Measurements from ENCODE around the gene COG7.

COG7 gene
- 15.2 to 25.2 (median 19.3) reads per million in 3 donors for total RNA-seq

DNA sequence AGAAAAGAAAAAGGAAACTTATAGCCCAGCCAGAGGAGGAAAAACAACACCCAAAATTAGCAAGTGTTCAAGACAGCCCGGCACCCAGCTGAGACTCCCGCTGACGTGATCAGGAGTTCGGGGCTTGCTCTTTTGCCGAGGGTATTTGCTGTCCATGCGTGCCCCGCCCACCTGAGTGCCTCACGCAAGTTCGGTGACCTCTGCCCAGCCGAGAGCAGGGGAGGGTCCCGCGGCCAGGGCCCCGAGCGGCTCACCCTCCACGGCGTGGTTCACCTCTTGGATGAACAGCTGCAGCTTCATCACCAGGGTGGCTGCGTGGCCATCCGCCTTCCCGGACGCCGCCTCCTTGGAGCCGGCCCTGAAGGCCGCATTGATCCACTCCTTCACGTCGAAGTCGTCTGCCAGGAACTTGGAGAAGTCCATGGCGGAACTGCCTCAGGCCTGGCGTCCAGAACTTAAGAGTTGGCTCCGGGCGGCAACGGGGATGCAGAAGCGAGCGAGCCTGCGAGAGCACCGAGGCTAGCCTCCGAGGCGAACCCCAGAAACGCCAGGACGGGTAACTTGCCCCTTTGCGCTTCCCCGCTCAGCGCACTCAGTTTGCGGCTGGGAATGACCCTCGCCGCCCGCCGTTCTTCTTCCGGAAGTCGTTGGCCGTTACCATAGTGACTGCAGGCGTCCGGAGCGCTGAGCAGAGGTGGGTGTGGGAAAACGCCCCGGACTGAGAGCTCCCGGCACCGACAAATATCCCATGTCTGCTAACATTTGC lies at the start of gene COG7:
COG7 (minus strand) TSS at position 618 of the 766 bp plus-strand sequence; CDS start at position 423, 195 bp downstream.
- no peaks in the 10 kb centered on the region for H3K4me1 ChIP-seq (ENCODE audit: control insufficient read depth, insufficient read depth, low read length, poor library complexity, severe bottlenecking)
- H3K27ac ChIP-seq (ENCODE audit: insufficient read depth, low read length, poor library complexity, severe bottlenecking): peak within 1 kb of the TSS; percentile 67
- DNase-seq: peak; percentile 66 to 70 (median 68)
- no peaks in the 10 kb centered on the region for H3K9me3 ChIP-seq (ENCODE audit: control insufficient read depth, low read length)
- H3K4me3 ChIP-seq (ENCODE audit: insufficient read depth, low read depth, low read length, poor library complexity, severe bottlenecking): peak within 1 kb of the TSS; percentile 98
- H3K27me3 ChIP-seq (replicated peaks; ENCODE audit: control insufficient read depth, insufficient read depth, low read length, poor library complexity, severe bottlenecking): no peaks in the 10 kb centered on the region
- H3K36me3 ChIP-seq (ENCODE audit: control insufficient read depth, insufficient read depth, low read length): no peaks in the 10 kb centered on the region

DNA sequence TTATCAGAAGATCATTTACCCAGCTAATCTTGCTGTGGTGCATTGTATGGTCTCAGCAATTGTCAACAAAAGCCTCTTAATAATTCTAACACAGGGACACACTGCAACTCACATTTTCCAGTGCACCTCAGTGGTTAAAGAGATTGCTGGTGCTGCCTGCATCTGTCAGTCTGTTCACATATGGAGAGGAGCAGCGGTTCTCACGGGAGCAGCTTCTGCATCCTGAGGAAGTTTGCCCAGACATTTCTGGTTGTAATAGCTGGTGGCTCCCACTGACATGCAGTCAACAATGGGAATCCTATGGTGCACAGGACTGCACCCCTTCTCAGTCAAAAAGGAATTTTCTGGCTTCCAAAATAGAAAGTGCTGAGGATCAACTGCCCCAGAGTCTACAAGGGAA lies 49.5 kb upstream of the COG7 start:
- no peaks in the 10 kb centered on the region for H3K27me3 ChIP-seq (replicated peaks; ENCODE audit: control insufficient read depth, insufficient read depth, low read length, poor library complexity, severe bottlenecking)
- no peak overlapping the region for H3K27ac ChIP-seq (ENCODE audit: insufficient read depth, low read length, poor library complexity, severe bottlenecking)
- no peak overlapping the region for H3K4me3 ChIP-seq (ENCODE audit: insufficient read depth, low read depth, low read length, poor library complexity, severe bottlenecking)
- H3K36me3 ChIP-seq (ENCODE audit: control insufficient read depth, insufficient read depth, low read length): peaks cover 3% of the 10 kb centered on the region
- no peak for DNase-seq
- H3K4me1 ChIP-seq (ENCODE audit: control insufficient read depth, insufficient read depth, low read length, poor library complexity, severe bottlenecking): peaks cover 24% of the 10 kb centered on the region
- H3K9me3 ChIP-seq (ENCODE audit: control insufficient read depth, low read length): no peaks in the 10 kb centered on the region

DNA sequence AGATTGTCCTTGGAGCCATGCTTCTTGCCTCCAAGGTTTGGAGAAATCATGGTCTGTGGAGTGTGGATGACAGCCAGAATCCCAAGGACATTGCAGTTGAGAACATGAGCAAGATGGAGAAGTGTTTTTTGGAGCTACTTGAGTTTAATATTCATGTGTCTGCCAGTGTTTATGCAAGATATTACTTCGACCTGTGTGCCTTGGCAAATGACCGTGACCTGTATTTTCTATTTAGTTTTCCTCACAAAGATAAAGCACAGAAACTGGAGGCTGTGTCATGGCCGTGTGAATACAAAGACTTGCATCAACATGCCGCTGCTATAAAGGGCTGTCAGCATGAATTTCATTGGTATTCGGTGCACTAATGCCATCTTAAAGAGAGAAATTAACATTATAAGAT lies 48.3 kb upstream of the COG7 start:
- H3K4me3 ChIP-seq (ENCODE audit: insufficient read depth, low read depth, low read length, poor library complexity, severe bottlenecking): no peak overlapping the region
- peaks cover 16% of the 10 kb centered on the region for H3K4me1 ChIP-seq (ENCODE audit: control insufficient read depth, insufficient read depth, low read length, poor library complexity, severe bottlenecking)
- DNase-seq: no peak
- no peaks in the 10 kb centered on the region for H3K9me3 ChIP-seq (ENCODE audit: control insufficient read depth, low read length)
- peaks cover 3% of the 10 kb centered on the region for H3K36me3 ChIP-seq (ENCODE audit: control insufficient read depth, insufficient read depth, low read length)
- H3K27ac ChIP-seq (ENCODE audit: insufficient read depth, low read length, poor library complexity, severe bottlenecking): no peak overlapping the region
- H3K27me3 ChIP-seq (replicated peaks; ENCODE audit: control insufficient read depth, insufficient read depth, low read length, poor library complexity, severe bottlenecking): no peaks in the 10 kb centered on the region

DNA sequence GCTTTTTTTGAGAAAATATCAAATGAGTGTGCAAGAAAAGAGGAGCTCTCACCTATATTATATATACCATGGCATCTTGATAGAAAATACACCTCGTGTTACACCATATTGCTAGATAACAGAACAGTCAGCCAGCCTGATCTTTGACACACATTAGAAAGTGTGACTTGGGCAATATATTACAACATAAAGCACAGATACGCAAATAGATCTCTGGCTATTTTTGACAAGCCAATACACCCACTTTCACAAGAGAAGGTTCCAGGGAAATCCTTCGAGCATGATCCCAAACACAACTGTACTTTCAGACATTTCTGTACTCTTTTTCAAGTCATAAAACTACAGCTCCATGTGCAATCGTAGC lies 47.9 kb upstream of the COG7 start:
- no peak for DNase-seq
- Histone ChIP-seq H3K27ac (ENCODE audit: insufficient read depth, low read length, poor library complexity, severe bottlenecking) (no peak overlapping the region), H3K27me3 (replicated peaks; ENCODE audit: control insufficient read depth, insufficient read depth, low read length, poor library complexity, severe bottlenecking) (no peaks in the 10 kb centered on the region), H3K36me3 (ENCODE audit: control insufficient read depth, insufficient read depth, low read length) (peaks cover 3% of the 10 kb centered on the region), H3K4me3 (ENCODE audit: insufficient read depth, low read depth, low read length, poor library complexity, severe bottlenecking) (no peak overlapping the region), H3K9me3 (ENCODE audit: control insufficient read depth, low read length) (no peaks in the 10 kb centered on the region), H3K4me1 (ENCODE audit: control insufficient read depth, insufficient read depth, low read length, poor library complexity, severe bottlenecking) (peaks cover 12% of the 10 kb centered on the region)

DNA sequence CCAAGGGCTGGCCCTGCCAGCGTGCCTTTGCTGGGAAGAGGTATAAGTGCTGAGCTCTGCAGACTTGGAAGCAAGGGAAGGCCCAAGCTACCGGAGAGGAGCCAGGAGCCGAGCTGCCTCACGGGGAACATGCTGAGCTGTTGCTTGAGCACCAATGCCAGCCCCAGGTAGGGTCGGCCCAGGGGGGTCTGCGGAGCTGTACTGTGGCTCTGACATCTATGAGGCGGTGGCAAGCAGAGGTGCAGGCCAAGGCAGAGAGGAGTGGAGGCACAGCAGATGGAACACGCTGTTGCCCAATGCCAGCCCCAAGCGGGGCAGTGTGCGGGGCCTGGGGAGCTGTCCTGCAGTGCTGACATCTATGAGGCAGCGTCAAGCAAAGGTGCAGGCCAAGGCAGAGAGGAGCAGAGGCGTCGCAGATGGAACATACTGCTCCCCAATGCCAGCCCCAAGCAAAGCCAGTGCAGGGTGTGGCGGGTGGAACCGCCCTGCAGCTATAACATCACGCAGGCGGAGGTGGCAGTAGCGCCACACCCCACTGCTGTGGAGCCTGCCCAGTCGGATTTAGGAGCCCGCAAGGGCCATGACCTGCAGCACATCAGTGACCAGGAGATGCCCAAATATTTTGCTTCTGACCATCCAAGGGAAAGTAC lies 47.3 kb upstream of the COG7 start:
- Histone ChIP-seq H3K27me3 (replicated peaks; ENCODE audit: control insufficient read depth, insufficient read depth, low read length, poor library complexity, severe bottlenecking) (no peaks in the 10 kb centered on the region), H3K4me3 (ENCODE audit: insufficient read depth, low read depth, low read length, poor library complexity, severe bottlenecking) (no peak overlapping the region), H3K27ac (ENCODE audit: insufficient read depth, low read length, poor library complexity, severe bottlenecking) (no peak overlapping the region), H3K36me3 (ENCODE audit: control insufficient read depth, insufficient read depth, low read length) (peaks cover 8% of the 10 kb centered on the region), H3K4me1 (ENCODE audit: control insufficient read depth, insufficient read depth, low read length, poor library complexity, severe bottlenecking) (peaks cover 10% of the 10 kb centered on the region), H3K9me3 (ENCODE audit: control insufficient read depth, low read length) (no peaks in the 10 kb centered on the region)
- no peak for DNase-seq

DNA sequence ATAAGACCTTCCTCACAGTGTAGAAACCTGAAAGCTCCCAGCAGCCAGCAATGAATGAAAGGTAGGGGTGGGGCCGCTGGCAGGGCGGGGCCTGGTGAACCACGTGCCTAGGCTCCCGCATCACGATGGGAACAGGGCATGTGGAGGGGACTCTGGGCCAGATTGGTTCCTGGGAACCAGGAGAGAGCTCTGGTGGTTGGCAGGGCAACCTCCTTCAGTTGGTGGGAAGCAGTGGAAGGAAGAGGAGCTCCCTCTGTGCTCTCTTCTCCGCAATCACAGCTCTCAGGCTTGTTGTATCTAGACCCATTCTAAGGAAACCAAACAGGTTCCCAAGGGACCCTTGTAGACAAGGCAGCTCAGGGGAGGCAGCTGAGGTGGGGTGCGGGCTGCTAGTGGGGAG lies 46.8 kb upstream of the COG7 start:
- H3K27me3 ChIP-seq (replicated peaks; ENCODE audit: control insufficient read depth, insufficient read depth, low read length, poor library complexity, severe bottlenecking): no peaks in the 10 kb centered on the region
- no peak overlapping the region for H3K27ac ChIP-seq (ENCODE audit: insufficient read depth, low read length, poor library complexity, severe bottlenecking)
- peaks cover 13% of the 10 kb centered on the region for H3K36me3 ChIP-seq (ENCODE audit: control insufficient read depth, insufficient read depth, low read length)
- H3K4me1 ChIP-seq (ENCODE audit: control insufficient read depth, insufficient read depth, low read length, poor library complexity, severe bottlenecking): peaks cover 4% of the 10 kb centered on the region
- H3K9me3 ChIP-seq (ENCODE audit: control insufficient read depth, low read length): no peaks in the 10 kb centered on the region
- no peak overlapping the region for H3K4me3 ChIP-seq (ENCODE audit: insufficient read depth, low read depth, low read length, poor library complexity, severe bottlenecking)
- DNase-seq: no peak

DNA sequence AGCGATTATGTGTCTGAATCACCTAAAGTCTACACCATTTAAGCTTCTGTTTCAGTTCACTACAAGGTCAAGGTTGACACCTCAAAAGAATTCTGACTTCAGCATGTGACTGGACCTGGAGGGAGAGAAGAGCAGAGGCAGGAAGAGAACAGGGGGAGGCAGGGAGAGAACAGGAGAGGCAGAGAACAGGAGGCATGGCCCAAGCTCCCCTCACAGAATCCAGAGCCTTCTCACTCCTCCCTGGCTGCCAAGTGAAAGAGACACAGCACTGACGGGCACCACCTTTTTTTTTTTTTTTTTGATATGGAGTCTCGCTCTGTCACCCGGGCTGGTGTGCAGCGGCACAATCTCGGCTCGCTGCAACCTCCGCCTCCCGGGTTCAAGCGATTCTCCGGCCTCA lies 45.9 kb upstream of the COG7 start:
- Histone ChIP-seq H3K36me3 (ENCODE audit: control insufficient read depth, insufficient read depth, low read length) (peaks cover 23% of the 10 kb centered on the region), H3K4me1 (ENCODE audit: control insufficient read depth, insufficient read depth, low read length, poor library complexity, severe bottlenecking) (no peaks in the 10 kb centered on the region), H3K9me3 (ENCODE audit: control insufficient read depth, low read length) (no peaks in the 10 kb centered on the region), H3K27me3 (replicated peaks; ENCODE audit: control insufficient read depth, insufficient read depth, low read length, poor library complexity, severe bottlenecking) (no peaks in the 10 kb centered on the region), H3K27ac (ENCODE audit: insufficient read depth, low read length, poor library complexity, severe bottlenecking) (no peak overlapping the region), H3K4me3 (ENCODE audit: insufficient read depth, low read depth, low read length, poor library complexity, severe bottlenecking) (no peak overlapping the region)
- DNase-seq: no peak

DNA sequence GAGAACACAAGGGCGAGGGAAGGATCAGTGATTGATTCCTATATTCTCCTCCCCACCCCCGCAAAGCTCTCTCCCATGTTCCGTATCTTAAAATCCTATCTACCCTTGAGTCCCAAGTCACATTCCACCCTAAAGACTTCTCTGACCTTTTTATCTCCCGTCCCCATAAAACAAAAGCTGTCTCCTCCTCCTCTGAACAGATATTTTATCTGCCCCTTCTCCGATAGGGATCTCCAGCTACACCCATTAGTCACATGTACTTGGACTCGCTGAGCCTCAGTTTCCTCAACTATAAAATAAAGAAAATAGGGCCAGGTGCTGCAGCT lies 44.5 kb upstream of the COG7 start:
- H3K4me3 ChIP-seq (ENCODE audit: insufficient read depth, low read depth, low read length, poor library complexity, severe bottlenecking): no peak overlapping the region

DNA sequence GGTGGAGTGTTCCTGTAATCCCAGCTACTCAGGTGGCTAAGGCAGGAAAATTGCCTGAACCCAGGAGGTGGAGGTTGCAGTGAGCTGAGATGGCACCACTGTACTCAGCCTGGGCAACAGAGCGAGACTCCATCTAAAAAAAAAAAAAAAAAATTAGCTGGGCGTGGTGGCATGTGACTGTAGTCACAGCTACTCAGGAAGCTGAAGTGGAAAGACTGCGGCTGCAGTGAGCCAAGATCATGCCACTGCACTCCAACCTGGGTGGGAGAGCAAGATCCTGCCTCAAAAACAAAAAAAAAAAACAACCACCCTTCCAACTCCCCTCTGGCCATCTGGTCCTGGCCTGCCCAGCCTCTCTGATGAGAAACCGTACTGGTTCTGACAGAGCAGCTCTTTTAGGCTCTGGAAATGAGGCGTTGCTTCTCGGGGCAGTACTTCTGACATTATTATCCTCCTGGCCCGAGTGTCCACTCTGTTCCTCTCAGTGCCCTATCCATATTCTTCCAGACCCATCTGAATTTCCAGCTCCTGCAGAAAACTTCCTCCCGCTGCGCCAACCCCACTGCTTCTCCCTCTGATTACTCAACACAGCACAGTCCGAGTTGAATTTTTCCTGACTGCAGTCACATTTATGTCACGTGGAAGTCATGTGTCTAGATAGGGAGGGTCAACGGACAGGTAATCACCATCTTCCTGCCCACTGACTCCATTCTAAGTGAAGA lies 44.0 kb upstream of the COG7 start:
- no peak overlapping the region for H3K4me3 ChIP-seq (ENCODE audit: insufficient read depth, low read depth, low read length, poor library complexity, severe bottlenecking)
- H3K27ac ChIP-seq (ENCODE audit: insufficient read depth, low read length, poor library complexity, severe bottlenecking): no peak overlapping the region
- no peaks in the 10 kb centered on the region for H3K4me1 ChIP-seq (ENCODE audit: control insufficient read depth, insufficient read depth, low read length, poor library complexity, severe bottlenecking)
- no peaks in the 10 kb centered on the region for H3K27me3 ChIP-seq (replicated peaks; ENCODE audit: control insufficient read depth, insufficient read depth, low read length, poor library complexity, severe bottlenecking)
- DNase-seq: no peak
- H3K9me3 ChIP-seq (ENCODE audit: control insufficient read depth, low read length): no peaks in the 10 kb centered on the region
- peaks cover 38% of the 10 kb centered on the region for H3K36me3 ChIP-seq (ENCODE audit: control insufficient read depth, insufficient read depth, low read length)

More for the DNA sequence above, 44.5 kb upstream of the COG7 start:
- Histone ChIP-seq H3K4me1 (ENCODE audit: control insufficient read depth, insufficient read depth, low read length, poor library complexity, severe bottlenecking) (no peaks in the 10 kb centered on the region), H3K27me3 (replicated peaks; ENCODE audit: control insufficient read depth, insufficient read depth, low read length, poor library complexity, severe bottlenecking) (no peaks in the 10 kb centered on the region), H3K36me3 (ENCODE audit: control insufficient read depth, insufficient read depth, low read length) (peaks cover 36% of the 10 kb centered on the region), H3K27ac (ENCODE audit: insufficient read depth, low read length, poor library complexity, severe bottlenecking) (no peak overlapping the region), H3K9me3 (ENCODE audit: control insufficient read depth, low read length) (no peaks in the 10 kb centered on the region)
- no peak for DNase-seq

DNA sequence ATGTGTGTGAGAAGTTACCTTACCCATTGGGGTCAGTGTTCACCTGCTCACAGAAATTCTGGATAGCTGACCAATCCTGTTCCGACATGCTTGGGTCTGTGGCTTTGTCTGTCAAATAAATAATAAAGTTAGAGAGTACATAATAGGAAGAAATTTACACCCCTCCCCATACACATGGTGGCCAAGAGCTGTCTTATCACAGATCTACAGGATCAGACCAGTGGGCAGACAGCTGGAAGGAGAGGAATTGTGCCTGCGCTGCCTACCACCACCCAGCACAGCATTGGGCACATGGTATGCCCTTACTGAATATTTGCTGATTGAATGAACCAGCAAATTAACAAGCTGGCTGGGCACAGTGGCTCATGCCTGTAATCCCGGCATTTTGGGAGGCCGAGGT lies 42.7 kb upstream of the COG7 start:
- Histone ChIP-seq H3K9me3 (ENCODE audit: control insufficient read depth, low read length) (no peaks in the 10 kb centered on the region), H3K36me3 (ENCODE audit: control insufficient read depth, insufficient read depth, low read length) (peaks cover 50% of the 10 kb centered on the region), H3K4me1 (ENCODE audit: control insufficient read depth, insufficient read depth, low read length, poor library complexity, severe bottlenecking) (no peaks in the 10 kb centered on the region), H3K27me3 (replicated peaks; ENCODE audit: control insufficient read depth, insufficient read depth, low read length, poor library complexity, severe bottlenecking) (no peaks in the 10 kb centered on the region), H3K4me3 (ENCODE audit: insufficient read depth, low read depth, low read length, poor library complexity, severe bottlenecking) (no peak overlapping the region), H3K27ac (ENCODE audit: insufficient read depth, low read length, poor library complexity, severe bottlenecking) (no peak overlapping the region)
- no peak for DNase-seq

Measured in effector memory CD4-positive, alpha-beta T cell (primary cell).